GM12873 (cell line): ENCODE measurements around the gene HIF3A.
A peak's percentile ranks its signal among the peaks of the same experiment; 100 is the strongest.

Experiments used
- TF ChIP-seq, protein P1 (sequence below): IDR thresholded peaks from 2 replicates; pipeline ENCODE4 v1.5.1; 2012; ENCODE audit warnings: low read depth, mild to moderate bottlenecking, moderate library complexity, low read length, control low read depth; ENCODE audit not compliant: insufficient read depth; ENCODE audit errors: missing control alignments

The HIF3A gene

DNA sequence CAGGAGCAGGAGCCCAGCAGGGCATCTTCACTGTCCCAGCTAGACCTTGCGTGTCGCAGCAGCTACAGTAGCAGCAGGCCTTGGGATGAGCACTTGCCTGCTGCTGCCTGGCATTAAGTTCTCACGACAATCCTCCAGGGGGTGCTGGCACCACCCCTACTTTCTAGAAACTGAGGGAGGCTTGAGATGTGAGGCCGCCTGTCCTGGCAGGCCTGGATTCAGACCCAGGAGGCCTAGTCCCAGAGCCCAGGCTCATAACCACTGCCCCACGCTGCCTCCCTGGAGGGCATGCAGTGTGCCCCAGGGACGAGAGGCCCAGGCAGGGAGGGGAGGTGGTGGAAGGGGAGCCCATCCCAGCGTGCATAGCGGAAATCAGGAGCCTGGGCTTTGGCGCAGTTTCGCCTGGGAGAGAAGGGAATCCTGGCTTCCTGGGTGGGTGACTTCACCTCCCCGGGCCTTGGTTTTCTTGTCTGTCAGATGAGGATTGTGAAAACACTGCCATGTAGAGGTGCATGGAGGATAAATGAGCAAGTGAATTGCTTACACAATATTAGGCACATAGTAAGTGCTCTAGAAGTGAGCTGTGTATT is 76.2 kb downstream of the HIF3A start:
- TF ChIP-seq, protein P1, sequence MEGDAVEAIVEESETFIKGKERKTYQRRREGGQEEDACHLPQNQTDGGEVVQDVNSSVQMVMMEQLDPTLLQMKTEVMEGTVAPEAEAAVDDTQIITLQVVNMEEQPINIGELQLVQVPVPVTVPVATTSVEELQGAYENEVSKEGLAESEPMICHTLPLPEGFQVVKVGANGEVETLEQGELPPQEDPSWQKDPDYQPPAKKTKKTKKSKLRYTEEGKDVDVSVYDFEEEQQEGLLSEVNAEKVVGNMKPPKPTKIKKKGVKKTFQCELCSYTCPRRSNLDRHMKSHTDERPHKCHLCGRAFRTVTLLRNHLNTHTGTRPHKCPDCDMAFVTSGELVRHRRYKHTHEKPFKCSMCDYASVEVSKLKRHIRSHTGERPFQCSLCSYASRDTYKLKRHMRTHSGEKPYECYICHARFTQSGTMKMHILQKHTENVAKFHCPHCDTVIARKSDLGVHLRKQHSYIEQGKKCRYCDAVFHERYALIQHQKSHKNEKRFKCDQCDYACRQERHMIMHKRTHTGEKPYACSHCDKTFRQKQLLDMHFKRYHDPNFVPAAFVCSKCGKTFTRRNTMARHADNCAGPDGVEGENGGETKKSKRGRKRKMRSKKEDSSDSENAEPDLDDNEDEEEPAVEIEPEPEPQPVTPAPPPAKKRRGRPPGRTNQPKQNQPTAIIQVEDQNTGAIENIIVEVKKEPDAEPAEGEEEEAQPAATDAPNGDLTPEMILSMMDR, result peak; percentile 28

DNA sequence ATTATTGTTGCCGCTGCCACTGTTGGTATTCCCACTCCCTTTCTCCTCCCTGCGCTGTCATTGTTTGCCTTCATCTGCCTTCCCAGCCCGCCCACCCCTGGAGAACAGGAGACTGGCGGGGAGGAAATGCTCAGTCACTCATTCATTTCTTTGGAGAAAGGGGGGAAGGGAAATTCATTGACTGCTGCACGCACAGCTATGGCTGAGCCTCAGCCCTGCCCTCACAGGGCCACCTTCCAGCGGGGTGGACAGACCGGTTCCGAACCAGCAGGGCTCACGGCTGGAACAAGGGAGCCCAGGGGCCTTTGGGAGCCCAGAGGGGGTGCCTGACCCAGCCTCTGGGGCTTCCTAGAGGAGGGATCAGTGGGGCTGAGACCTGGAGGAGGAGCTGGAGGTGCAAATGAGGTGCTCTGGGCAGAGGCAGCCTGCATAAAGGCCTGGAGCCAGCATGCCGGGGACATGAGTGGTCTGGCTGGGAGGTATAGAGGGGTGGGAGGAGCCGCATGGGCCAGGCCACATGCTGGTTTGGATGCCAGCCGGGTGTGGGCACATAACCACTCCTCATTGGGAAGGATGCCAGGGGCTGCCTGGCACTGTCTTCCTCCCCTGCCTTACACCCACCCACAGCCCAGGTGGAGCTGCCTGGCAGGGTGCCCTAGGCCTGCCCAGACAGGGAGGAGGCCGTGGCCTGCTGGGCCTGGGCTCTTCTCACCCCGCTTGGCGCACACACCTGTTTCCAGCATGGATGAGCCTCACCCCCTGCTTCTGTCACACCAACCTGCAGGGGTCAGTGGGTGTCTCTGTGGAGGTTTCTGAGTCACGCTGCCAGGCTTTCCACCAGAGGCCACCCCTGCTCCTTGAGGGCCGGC is 76.9 kb downstream of the HIF3A start:
- TF ChIP-seq, protein P1, result no peak

DNA sequence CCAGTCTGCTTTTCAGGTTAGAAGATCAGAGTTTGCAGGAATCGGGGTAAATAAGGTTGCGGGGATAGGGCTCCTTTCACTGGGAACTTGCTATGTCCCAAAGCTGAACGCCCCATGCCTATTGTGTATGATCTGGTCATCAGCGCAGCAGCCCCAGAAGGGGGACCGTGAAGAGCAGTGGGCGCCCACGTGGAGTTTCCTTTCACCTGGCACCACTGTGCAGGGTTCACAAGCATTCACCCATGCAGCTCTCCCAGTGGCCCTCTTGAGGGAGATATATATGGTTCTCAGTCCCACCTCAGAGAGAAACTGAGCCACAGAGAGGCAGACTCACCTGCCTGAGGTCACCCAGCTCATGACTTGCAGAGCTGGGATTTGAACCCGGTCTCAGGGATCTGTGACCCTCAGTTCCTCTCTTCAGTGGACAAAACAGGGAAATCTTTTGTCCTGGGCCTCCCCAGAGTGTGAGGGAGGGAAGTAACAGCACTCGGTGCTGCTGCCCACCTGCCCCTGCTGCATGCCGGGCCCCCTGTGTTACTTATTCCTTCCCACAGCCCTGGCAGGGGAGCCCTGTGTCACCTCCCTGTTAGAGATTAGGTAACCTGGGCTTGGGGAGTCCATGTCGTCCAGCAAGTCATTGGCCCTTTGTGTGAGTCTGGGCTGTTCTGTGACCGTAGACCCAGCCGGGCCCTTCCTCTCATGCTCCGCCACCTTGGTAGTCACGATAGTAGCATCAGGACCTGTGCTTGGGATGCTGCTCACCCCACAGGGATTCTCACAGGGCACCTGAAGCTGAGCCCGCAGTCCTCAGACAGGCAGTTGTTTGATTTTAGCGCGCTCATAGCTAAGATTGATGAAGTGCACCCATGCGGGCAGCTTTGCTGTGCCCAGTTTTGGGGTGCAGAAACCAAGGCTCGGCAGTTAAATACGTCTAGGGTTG is 78.0 kb downstream of the HIF3A start:
- TF ChIP-seq, protein P1, result no peak

DNA sequence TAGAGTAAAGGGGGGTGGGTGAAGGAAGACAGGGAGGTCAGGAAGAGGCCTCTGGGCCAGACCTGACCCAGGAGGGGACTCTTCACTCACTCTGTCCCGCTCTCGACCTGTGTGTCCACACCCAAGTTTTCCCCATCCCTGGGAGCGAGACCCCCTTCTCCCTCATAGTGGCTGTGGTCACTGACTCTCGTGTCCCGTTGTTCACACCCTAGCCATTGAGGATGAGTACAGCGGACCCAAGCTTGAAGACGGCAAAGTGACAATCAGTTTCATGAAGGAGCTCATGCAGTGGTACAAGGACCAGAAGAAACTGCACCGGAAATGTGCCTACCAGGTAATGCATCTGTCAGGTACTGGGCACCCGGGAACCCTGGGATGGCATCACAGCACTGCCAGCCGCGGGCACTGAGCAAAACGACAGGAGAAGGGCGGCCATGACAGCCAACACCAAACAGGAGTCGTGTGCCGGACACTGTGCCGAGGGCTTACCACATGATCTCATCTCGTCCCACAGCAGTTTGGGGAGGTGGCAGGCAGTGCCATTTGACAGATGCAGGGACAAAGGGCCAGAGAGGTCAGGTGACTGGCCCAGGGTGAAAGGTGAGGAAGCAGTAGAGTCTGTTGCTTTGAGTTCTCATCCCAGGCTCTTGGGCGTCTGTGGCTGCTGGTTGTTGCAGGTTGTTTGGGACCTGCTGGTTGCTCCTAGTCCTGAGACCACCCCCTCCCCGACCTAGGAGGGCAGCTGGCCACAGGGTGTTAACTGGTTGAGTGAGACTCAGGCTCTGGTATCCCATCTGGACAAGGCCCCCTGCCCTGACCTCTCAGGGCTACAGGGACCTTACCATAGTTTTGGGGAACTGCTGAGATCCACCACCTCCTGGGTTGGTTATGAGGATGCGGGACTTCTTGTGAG is 79.7 kb downstream of the HIF3A start:
- TF ChIP-seq, protein P1, result no peak

DNA sequence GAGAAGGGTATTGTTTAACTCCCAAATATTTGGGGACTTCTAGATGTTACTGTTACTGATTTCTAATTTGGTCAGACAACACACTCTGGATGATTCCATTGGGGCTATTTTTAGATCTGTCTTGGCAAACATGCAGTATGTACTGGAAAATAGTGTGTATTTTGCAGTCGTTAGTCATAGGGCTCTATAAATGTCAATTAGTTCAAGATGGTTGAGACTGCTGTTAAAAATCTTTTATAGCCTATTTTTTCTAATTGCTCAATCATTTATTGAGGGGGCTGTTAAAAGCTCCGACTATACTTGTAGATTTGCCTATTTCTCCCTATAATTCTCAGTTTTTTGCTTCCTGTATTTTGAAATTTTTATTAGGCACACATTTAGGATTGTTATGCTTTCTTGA is 81.4 kb downstream of the HIF3A start:
- TF ChIP-seq, protein P1, result no peak

DNA sequence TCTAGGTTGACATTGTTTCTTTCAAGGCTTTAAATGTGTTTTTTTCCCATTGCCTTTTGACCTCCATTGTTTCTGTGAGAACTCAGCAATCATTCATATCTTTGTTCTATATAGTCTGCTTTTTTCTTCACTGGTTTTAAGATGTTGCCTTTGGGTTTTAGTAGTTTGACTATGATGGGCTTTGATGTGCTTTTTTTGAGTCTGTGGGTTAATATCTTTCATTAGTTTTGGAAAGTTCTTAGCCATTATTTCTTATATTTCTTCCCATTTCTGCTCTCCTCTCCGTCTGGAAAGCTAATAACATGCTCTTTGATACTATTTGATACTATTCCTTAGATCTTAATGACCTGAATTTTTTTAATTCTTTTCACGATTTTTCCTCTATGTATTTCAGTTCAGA is 83.8 kb downstream of the HIF3A start:
- TF ChIP-seq, protein P1, result no peak
